Natural killer cell (primary cell): ENCODE results near the gene KLHL36. TPM values are rescaled to one million over a fixed set of nuclear protein-coding genes. Genes with fewer than 3 reads are reported as not detected.

Experiments used
- ATAC-seq, 3 donors: fragments of 150-1000 bp in 2 of 3; fragments of 200-7000 bp in 1 of 3; cut with Tn5 transposase; 1 replicate in 1 of 3; 2 replicates in 2 of 3; pipeline ENCODE4 v1.10.0; 2021; ENCODE audit warnings: mild to moderate bottlenecking in 2 of 3, moderate library complexity in 2 of 3
- DNase-seq, 2 donors: peaks; one replicate each; pipeline versions ENCODE4 v3.0.0 to v3.0.0-alpha.2; 2013 to 2021; ENCODE audit warnings: mixed read lengths in 1 of 2
- H3K27ac ChIP-seq: one replicate; pipeline ENCODE4 v1.5.1; 2013; ENCODE audit warnings: mild to moderate bottlenecking, low read length
- H3K27me3 ChIP-seq: one replicate; pipeline ENCODE4 v1.6.1; 2013; ENCODE audit warnings: low read length; ENCODE audit not compliant: control insufficient read depth, insufficient read depth
- H3K36me3 ChIP-seq: one replicate; pipeline ENCODE4 v1.6.1; 2013; ENCODE audit warnings: low read length; ENCODE audit not compliant: control insufficient read depth, insufficient read depth
- H3K4me1 ChIP-seq: one replicate; pipeline ENCODE4 v1.6.1; 2013; ENCODE audit warnings: low read length; ENCODE audit not compliant: control insufficient read depth, insufficient read depth
- H3K4me3 ChIP-seq: one replicate; pipeline ENCODE4 v1.5.1; 2013; ENCODE audit warnings: low read length
- H3K9me3 ChIP-seq: one replicate; pipeline ENCODE4 v1.6.1; 2013; ENCODE audit warnings: low read length; ENCODE audit not compliant: control insufficient read depth, insufficient read depth
- H3K27ac Mint-ChIP-seq, 2 donors: one replicate each; pipeline ENCODE4 v1.8.0; 2022; ENCODE audit warnings: mild to moderate bottlenecking in 2 of 2, mixed read lengths in 2 of 2, moderate library complexity in 1 of 2
- H3K27me3 Mint-ChIP-seq, 2 donors: one replicate each; pipeline ENCODE4 v1.8.0; 2022; ENCODE audit warnings: low read depth in 2 of 2, mixed read lengths in 2 of 2
- H3K36me3 Mint-ChIP-seq: one replicate; pipeline ENCODE4 v1.8.0; 2022; ENCODE audit warnings: mixed read lengths
- H3K4me1 Mint-ChIP-seq, 2 donors: one replicate each; pipeline ENCODE4 v1.8.0; 2022; ENCODE audit warnings: mixed read lengths in 2 of 2
- H3K4me3 Mint-ChIP-seq: one replicate; pipeline ENCODE4 v1.8.0; 2022; ENCODE audit warnings: mild to moderate bottlenecking, moderate library complexity, mixed read lengths
- H3K9me3 Mint-ChIP-seq, 2 donors: one replicate each; pipeline ENCODE4 v1.8.0; 2022; ENCODE audit warnings: mixed read lengths in 2 of 2
- CTCF ChIP-seq: fragments of 200-600 bp; IDR thresholded peaks from one replicate; pipeline ENCODE4 v1.8.0; 2022; ENCODE audit warnings: antibody characterized with exemption
- WGBS: methylation state at CpG from one replicate; pipeline ENCODE4 v1.1.7; 2013; ENCODE audit warnings: missing lambda C conversion rate; ENCODE audit not compliant: insufficient coverage; 5-methylcytosine and 5-hydroxymethylcytosine counted together
- intact Hi-C: fragments of 100-400 bp; cut with micrococcal nuclease; formaldehyde crosslinking; loops from one replicate; pipeline ENCODE4 v1.14.2; 2022
- total RNA-seq, 4 donors: library from RNA; stranded (reverse); fragments of 120-200 nt in 1 of 4; gene quantifications; one replicate each; pipeline versions ENCODE4 v1.2.3 to v1.2.4, GENCODE V29; 2013 to 2022

The KLHL36 gene
- total RNA-seq, 3 donors from 2014 or later (not counting 1 experiment from before 2014, with no cell fraction given) = 47.2 to 62.3 (median 60.5) TPM

DNA sequence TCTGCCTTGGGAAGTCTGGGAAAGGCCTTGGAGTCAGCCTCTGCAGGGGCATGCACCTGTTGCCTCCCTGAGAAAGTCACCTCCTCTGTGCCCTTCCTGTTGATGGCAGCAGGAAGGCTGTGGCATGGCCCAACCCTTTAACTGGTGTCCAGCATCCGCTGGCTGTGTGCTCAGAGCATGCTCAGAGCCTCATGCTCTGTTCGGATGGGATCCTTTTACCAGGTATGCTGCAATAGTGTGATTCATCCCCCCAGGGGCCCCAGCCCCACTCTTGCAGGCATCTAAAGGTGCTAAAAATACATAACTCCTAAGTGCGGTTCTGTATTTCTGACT, 24.9 kb downstream of the KLHL36 start:
- Histone ChIP-seq H3K27me3 (no peaks in the 10 kb centered on the region), H3K4me1 (peaks cover 3% of the 10 kb centered on the region), H3K9me3 (no peaks in the 10 kb centered on the region), H3K4me3 (no peak overlapping the region), H3K36me3 (no peaks in the 10 kb centered on the region), H3K27ac (no peak overlapping the region)
- DNase-seq = no peak
- no peak overlapping the region for H3K4me3 Mint-ChIP-seq
- H3K4me1 Mint-ChIP-seq = no peaks in the 10 kb centered on the region
- peaks cover 0 to 5% of the 10 kb centered on the region in 2 donors for H3K27me3 Mint-ChIP-seq
- WGBS = 91% methylated on average over 3 of the region's 3 CpGs
- no peaks in the 10 kb centered on the region for H3K36me3 Mint-ChIP-seq
- no peak for ATAC-seq
- no peaks in the 10 kb centered on the region for H3K9me3 Mint-ChIP-seq
- no peak overlapping the region for H3K27ac Mint-ChIP-seq
- no peak for TF ChIP-seq CTCF
- intact Hi-C loops = no loop called here

- H3K27ac Mint-ChIP-seq = no peak overlapping the region
These were observed 25.2 kb downstream of the KLHL36 start for GRCh38 chr16:84673561-84673960.

GRCh38 chr16:84675423-84675822, 27.1 kb downstream of the KLHL36 start:
- Mint-ChIP-seq H3K4me1 (no peaks in the 10 kb centered on the region), H3K27ac (no peak overlapping the region), H3K9me3 (no peaks in the 10 kb centered on the region), H3K4me3 (no peak overlapping the region), H3K27me3 (peaks cover 3 to 12% of the 10 kb centered on the region in 2 donors), H3K36me3 (no peaks in the 10 kb centered on the region)
- WGBS = 98% methylated on average over 8 of the region's 9 CpGs
- intact Hi-C loops = no loop called here
- DNase-seq (no peak), ATAC-seq (no peak)
- no peaks in the 10 kb centered on the region for H3K27me3 ChIP-seq
- H3K9me3 ChIP-seq = no peaks in the 10 kb centered on the region
- H3K4me1 ChIP-seq = peaks cover 3% of the 10 kb centered on the region
- no peak for TF ChIP-seq CTCF
- H3K27ac ChIP-seq = no peak overlapping the region
- H3K36me3 ChIP-seq = no peaks in the 10 kb centered on the region
- no peak overlapping the region for H3K4me3 ChIP-seq

More at GRCh38 chr16:84673561-84673960, 25.2 kb downstream of the KLHL36 start:
- H3K27me3 Mint-ChIP-seq = peaks cover 0 to 6% of the 10 kb centered on the region in 2 donors
- Histone ChIP-seq H3K4me3 (no peak overlapping the region), H3K4me1 (peaks cover 3% of the 10 kb centered on the region), H3K9me3 (no peaks in the 10 kb centered on the region), H3K27ac (no peak overlapping the region), H3K36me3 (no peaks in the 10 kb centered on the region), H3K27me3 (no peaks in the 10 kb centered on the region)
- no peaks in the 10 kb centered on the region for H3K36me3 Mint-ChIP-seq
- 80% methylated on average over 3 of the region's 3 CpGs for WGBS
- no peaks in the 10 kb centered on the region for H3K9me3 Mint-ChIP-seq
- no peak for ATAC-seq
- H3K4me3 Mint-ChIP-seq = no peak overlapping the region
- no peaks in the 10 kb centered on the region for H3K4me1 Mint-ChIP-seq
- intact Hi-C loops = no loop called here
- TF ChIP-seq CTCF = no peak
- no peak for DNase-seq

- no peak for TF ChIP-seq CTCF
- H3K27me3 Mint-ChIP-seq = peaks cover 5 to 12% of the 10 kb centered on the region in 2 donors
- Histone ChIP-seq H3K27me3 (no peaks in the 10 kb centered on the region), H3K27ac (no peak overlapping the region), H3K4me1 (peaks cover 3% of the 10 kb centered on the region), H3K36me3 (no peaks in the 10 kb centered on the region), H3K4me3 (no peak overlapping the region), H3K9me3 (no peaks in the 10 kb centered on the region)
- no peaks in the 10 kb centered on the region for H3K4me1 Mint-ChIP-seq
- 96% methylated on average over 2 of the region's 2 CpGs for WGBS
- DNase-seq = no peak
- no peaks in the 10 kb centered on the region for H3K36me3 Mint-ChIP-seq
- no peak overlapping the region for H3K27ac Mint-ChIP-seq
- ATAC-seq = no peak
- no peak overlapping the region for H3K4me3 Mint-ChIP-seq
- intact Hi-C loops = no loop called here
- no peaks in the 10 kb centered on the region for H3K9me3 Mint-ChIP-seq
These were observed 27.6 kb downstream of the KLHL36 start for GRCh38 chr16:84675884-84676283.
